ENCODE measurements around the gene SPDYE4.
A peak's percentile ranks its signal among the peaks of the same experiment; 100 is the strongest.

The SPDYE4 gene

DNA sequence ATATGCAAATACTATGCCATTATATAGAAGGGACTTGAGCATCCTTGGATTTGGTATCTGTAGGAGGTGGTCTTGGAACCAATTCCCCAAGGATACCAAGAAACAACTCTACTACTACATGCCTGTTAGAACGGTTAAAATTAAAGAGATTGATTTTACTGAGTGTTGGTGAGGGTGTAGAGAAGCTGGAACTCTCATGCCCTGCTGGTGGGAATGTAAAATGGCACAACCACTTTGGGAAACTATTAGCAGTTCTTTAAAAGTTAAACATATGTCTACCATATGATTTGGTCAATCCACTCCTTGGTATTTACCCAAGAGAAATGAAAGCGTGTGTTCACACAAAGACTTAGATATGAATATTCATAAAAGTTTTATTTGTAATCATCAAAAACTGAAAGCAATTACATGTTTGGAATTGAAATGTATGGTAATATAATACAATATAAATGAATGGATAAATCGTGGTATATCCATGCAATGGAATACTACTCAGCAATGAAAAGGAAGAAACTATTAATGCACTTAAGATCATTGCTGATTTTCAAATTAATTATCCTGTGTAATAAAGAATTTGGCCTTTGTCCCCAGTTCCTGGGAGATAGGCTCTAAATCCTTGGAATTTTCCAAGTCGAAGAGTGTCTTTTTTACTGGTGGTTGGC, 33.0 kb upstream of the SPDYE4 start:
- H3K27me3 ChIP-seq (ENCODE audit: insufficient read depth, low read depth, severe bottlenecking) = no peaks in the 10 kb centered on the region
- H3K4me3 ChIP-seq (ENCODE audit: low read depth, low read length) = no peak overlapping the region
- TF ChIP-seq, protein P1, sequence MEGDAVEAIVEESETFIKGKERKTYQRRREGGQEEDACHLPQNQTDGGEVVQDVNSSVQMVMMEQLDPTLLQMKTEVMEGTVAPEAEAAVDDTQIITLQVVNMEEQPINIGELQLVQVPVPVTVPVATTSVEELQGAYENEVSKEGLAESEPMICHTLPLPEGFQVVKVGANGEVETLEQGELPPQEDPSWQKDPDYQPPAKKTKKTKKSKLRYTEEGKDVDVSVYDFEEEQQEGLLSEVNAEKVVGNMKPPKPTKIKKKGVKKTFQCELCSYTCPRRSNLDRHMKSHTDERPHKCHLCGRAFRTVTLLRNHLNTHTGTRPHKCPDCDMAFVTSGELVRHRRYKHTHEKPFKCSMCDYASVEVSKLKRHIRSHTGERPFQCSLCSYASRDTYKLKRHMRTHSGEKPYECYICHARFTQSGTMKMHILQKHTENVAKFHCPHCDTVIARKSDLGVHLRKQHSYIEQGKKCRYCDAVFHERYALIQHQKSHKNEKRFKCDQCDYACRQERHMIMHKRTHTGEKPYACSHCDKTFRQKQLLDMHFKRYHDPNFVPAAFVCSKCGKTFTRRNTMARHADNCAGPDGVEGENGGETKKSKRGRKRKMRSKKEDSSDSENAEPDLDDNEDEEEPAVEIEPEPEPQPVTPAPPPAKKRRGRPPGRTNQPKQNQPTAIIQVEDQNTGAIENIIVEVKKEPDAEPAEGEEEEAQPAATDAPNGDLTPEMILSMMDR (IDR thresholded peaks at IDR 0.05; ENCODE audit: low read depth, low read length) = no peak
- H3K27ac ChIP-seq = no peak overlapping the region
- no peaks in the 10 kb centered on the region; the same call in 1 of the 2 replicates for H3K36me3 ChIP-seq
- no peak for DNase-seq
- H3K9me3 ChIP-seq (ENCODE audit: severe bottlenecking) = peaks cover 13% of the 10 kb centered on the region

- TF ChIP-seq, protein P1 (IDR thresholded peaks at IDR 0.05; ENCODE audit: low read depth, low read length) = no peak
- no peak overlapping the region for H3K4me3 ChIP-seq (ENCODE audit: low read depth, low read length)
- no peaks in the 10 kb centered on the region for H3K27me3 ChIP-seq (ENCODE audit: insufficient read depth, low read depth, severe bottlenecking)
- H3K27ac ChIP-seq = no peak overlapping the region
- H3K36me3 ChIP-seq = no peaks in the 10 kb centered on the region; the same call in 1 of the 2 replicates
- no peak for DNase-seq
- peaks cover 13% of the 10 kb centered on the region for H3K9me3 ChIP-seq (ENCODE audit: severe bottlenecking)
Measured at GRCh38 chr17:8789743-8790142, 31.4 kb upstream of the SPDYE4 start.

- peaks cover 13% of the 10 kb centered on the region for H3K9me3 ChIP-seq (ENCODE audit: severe bottlenecking)
- H3K4me3 ChIP-seq (ENCODE audit: low read depth, low read length) = no peak overlapping the region
- H3K27ac ChIP-seq = no peak overlapping the region
- no peaks in the 10 kb centered on the region for H3K27me3 ChIP-seq (ENCODE audit: insufficient read depth, low read depth, severe bottlenecking)
- H3K36me3 ChIP-seq = no peaks in the 10 kb centered on the region; the same call in 1 of the 2 replicates
- TF ChIP-seq, protein P1 (IDR thresholded peaks at IDR 0.05; ENCODE audit: low read depth, low read length) = no peak
- DNase-seq = no peak
Measured at GRCh38 chr17:8788998-8789397, 30.7 kb upstream of the SPDYE4 start.

GRCh38 chr17:8785547-8786413, 27.4 kb upstream of the SPDYE4 start:
- TF ChIP-seq, protein P1 (IDR thresholded peaks at IDR 0.05; ENCODE audit: low read depth, low read length) = peak; percentile 91
- Histone ChIP-seq H3K27ac (peak overlapping the region; percentile 26; the same call in 1 of the 2 replicates), H3K4me3 (ENCODE audit: low read depth, low read length) (no peak overlapping the region), H3K9me3 (ENCODE audit: severe bottlenecking) (no peaks in the 10 kb centered on the region), H3K27me3 (ENCODE audit: insufficient read depth, low read depth, severe bottlenecking) (no peaks in the 10 kb centered on the region), H3K36me3 (no peaks in the 10 kb centered on the region)
- peak; percentile 84 for DNase-seq

GRCh38 chr17:8782176-8782575, 23.8 kb upstream of the SPDYE4 start:
- H3K9me3 ChIP-seq (ENCODE audit: severe bottlenecking) = no peaks in the 10 kb centered on the region
- H3K4me3 ChIP-seq (ENCODE audit: low read depth, low read length) = no peak overlapping the region
- H3K27ac ChIP-seq = no peak overlapping the region
- H3K36me3 ChIP-seq = no peaks in the 10 kb centered on the region
- H3K27me3 ChIP-seq (ENCODE audit: insufficient read depth, low read depth, severe bottlenecking) = no peaks in the 10 kb centered on the region
- TF ChIP-seq, protein P1 (IDR thresholded peaks at IDR 0.05; ENCODE audit: low read depth, low read length) = no peak
- no peak for DNase-seq

Measured in WERI-Rb-1 (cell line).